ENCODE results near the gene CASS4. TPM values are rescaled to one million over a fixed set of nuclear protein-coding genes. Genes with fewer than 3 reads are reported as not detected.

The CASS4 gene
- total RNA-seq, 1 experiment from 2014 or later, result 0.15 TPM

- Histone ChIP-seq H3K9me3 (ENCODE audit: control insufficient read depth, insufficient read depth, low read depth, low read length) (no peaks in the 10 kb centered on the region), H3K36me3 (ENCODE audit: control insufficient read depth, insufficient read depth, low read length) (no peaks in the 10 kb centered on the region), H3K27ac (ENCODE audit: low read length) (no peak overlapping the region), H3K4me1 (ENCODE audit: control insufficient read depth, insufficient read depth, low read length) (no peaks in the 10 kb centered on the region), H3K27me3 (ENCODE audit: control insufficient read depth, insufficient read depth, low read length) (no peaks in the 10 kb centered on the region), H3K4me3 (ENCODE audit: low read depth in 2 of 2, low read length in 2 of 2) (no peak overlapping the region)
- ATAC-seq, result no peak
- CTCF ChIA-PET, result no interaction called here
- POLR2A ChIA-PET, result no interaction called here
- no peak for DNase-seq (ENCODE audit: low read depth, low spot score)
- intact Hi-C loops (cut with micrococcal nuclease; ENCODE audit: unreplicated experiment), result no loop called here
- in situ Hi-C loops (cut with HindIII; ENCODE audit: low pct_unique_long_range_greater_than_20kb, low sequenced_read_pairs), result no loop called here
- TF ChIP-seq TCF7L2 (IDR thresholded peaks at IDR 0.05; ENCODE audit: low read depth, low read length), result no peak
- TF ChIP-seq POLR2AphosphoS5 (IDR thresholded peaks at IDR 0.05; ENCODE audit: low read depth, low read length), result no peak
- no TSS peak for BruUV-seq (replicated peaks)
Observed at GRCh38 chr20:56447227-56447626, 35.2 kb downstream of the CASS4 start.

DNA sequence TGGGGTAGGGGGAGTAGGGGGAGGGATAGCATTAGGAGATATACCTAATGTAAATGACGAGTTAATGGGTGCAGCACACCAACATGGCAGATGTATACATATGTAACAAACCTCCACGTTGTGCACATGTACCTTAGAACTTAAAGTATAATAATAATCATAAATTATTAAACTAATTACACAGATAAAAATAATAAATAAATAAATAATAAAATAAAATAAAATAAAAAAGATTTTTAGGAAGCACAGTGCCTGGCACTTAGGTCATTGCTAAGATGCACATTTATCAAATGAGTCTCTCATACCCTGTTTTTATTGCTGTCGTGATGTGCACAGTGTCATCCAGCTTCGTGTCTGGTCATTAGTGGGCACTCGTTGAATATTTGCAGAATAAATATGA lies 37.4 kb downstream of the CASS4 start:
- Histone ChIP-seq H3K9me3 (ENCODE audit: control insufficient read depth, insufficient read depth, low read depth, low read length) (no peaks in the 10 kb centered on the region), H3K4me3 (ENCODE audit: low read depth in 2 of 2, low read length in 2 of 2) (no peak overlapping the region), H3K36me3 (ENCODE audit: control insufficient read depth, insufficient read depth, low read length) (no peaks in the 10 kb centered on the region), H3K27me3 (ENCODE audit: control insufficient read depth, insufficient read depth, low read length) (no peaks in the 10 kb centered on the region), H3K4me1 (ENCODE audit: control insufficient read depth, insufficient read depth, low read length) (no peaks in the 10 kb centered on the region), H3K27ac (ENCODE audit: low read length) (no peak overlapping the region)
- intact Hi-C loops (cut with micrococcal nuclease; ENCODE audit: unreplicated experiment), result no loop called here
- ChIA-PET POLR2A (no interaction called here), CTCF (no interaction called here)
- DNase-seq (ENCODE audit: low read depth, low spot score) (no peak), ATAC-seq (no peak)
- in situ Hi-C loops (cut with HindIII; ENCODE audit: low pct_unique_long_range_greater_than_20kb, low sequenced_read_pairs), result no loop called here
- no TSS peak for BruUV-seq (replicated peaks)
- TF ChIP-seq, protein P1, sequence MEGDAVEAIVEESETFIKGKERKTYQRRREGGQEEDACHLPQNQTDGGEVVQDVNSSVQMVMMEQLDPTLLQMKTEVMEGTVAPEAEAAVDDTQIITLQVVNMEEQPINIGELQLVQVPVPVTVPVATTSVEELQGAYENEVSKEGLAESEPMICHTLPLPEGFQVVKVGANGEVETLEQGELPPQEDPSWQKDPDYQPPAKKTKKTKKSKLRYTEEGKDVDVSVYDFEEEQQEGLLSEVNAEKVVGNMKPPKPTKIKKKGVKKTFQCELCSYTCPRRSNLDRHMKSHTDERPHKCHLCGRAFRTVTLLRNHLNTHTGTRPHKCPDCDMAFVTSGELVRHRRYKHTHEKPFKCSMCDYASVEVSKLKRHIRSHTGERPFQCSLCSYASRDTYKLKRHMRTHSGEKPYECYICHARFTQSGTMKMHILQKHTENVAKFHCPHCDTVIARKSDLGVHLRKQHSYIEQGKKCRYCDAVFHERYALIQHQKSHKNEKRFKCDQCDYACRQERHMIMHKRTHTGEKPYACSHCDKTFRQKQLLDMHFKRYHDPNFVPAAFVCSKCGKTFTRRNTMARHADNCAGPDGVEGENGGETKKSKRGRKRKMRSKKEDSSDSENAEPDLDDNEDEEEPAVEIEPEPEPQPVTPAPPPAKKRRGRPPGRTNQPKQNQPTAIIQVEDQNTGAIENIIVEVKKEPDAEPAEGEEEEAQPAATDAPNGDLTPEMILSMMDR (IDR thresholded peaks at IDR 0.05), result no peak
- TF ChIP-seq, protein P2, sequence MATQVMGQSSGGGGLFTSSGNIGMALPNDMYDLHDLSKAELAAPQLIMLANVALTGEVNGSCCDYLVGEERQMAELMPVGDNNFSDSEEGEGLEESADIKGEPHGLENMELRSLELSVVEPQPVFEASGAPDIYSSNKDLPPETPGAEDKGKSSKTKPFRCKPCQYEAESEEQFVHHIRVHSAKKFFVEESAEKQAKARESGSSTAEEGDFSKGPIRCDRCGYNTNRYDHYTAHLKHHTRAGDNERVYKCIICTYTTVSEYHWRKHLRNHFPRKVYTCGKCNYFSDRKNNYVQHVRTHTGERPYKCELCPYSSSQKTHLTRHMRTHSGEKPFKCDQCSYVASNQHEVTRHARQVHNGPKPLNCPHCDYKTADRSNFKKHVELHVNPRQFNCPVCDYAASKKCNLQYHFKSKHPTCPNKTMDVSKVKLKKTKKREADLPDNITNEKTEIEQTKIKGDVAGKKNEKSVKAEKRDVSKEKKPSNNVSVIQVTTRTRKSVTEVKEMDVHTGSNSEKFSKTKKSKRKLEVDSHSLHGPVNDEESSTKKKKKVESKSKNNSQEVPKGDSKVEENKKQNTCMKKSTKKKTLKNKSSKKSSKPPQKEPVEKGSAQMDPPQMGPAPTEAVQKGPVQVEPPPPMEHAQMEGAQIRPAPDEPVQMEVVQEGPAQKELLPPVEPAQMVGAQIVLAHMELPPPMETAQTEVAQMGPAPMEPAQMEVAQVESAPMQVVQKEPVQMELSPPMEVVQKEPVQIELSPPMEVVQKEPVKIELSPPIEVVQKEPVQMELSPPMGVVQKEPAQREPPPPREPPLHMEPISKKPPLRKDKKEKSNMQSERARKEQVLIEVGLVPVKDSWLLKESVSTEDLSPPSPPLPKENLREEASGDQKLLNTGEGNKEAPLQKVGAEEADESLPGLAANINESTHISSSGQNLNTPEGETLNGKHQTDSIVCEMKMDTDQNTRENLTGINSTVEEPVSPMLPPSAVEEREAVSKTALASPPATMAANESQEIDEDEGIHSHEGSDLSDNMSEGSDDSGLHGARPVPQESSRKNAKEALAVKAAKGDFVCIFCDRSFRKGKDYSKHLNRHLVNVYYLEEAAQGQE (IDR thresholded peaks at IDR 0.05; ENCODE audit: insufficient read depth in 1 of 2, low read depth in 2 of 2, low read length in 1 of 2), result no peak
- TF ChIP-seq TCF7L2 (IDR thresholded peaks at IDR 0.05; ENCODE audit: low read depth, low read length) (no peak), SIN3A (IDR thresholded peaks at IDR 0.05; ENCODE audit: borderline replicate concordance, insufficient read depth, low read depth, low read length) (no peak), POLR2AphosphoS5 (IDR thresholded peaks at IDR 0.05; ENCODE audit: low read depth, low read length) (no peak)

DNA sequence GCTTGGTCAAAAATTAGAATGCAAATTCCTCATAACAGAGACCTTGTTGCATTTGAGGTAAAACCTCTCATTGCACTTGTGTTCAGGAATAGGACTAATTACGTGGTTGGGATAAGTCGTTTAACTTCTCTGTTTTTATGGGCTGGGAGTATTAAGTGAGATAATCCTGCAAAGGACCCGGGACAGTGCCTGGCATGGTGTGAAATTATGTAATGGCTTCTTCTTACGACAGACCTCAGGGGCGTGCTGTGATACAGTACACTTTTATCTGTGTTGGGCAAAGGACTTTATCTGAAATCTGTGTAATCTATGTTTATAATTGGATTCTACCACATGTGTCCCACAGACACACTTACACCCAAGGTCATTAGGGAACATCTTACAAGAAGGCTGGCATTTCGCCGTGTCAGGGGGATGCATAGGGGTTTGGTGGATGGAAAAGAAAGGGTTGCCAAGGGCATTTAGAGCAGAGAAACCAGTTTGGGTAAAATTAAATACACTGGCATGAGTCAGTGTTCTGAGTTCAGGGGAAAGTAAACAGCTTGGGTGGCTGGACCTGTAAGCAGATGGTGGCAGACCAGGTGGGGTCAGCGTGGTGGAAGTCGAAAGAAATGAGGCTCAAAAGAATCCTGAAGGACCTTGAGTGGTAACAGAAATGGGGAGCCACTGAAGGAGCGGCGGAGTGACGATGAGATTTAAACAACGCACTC lies 39.2 kb downstream of the CASS4 start:
- no peak for DNase-seq (ENCODE audit: low read depth, low spot score)
- no peak for ATAC-seq
- BruUV-seq (replicated peaks), result no TSS peak

More for the DNA sequence above, 39.2 kb downstream of the CASS4 start:
- no peaks in the 10 kb centered on the region for H3K27me3 ChIP-seq (ENCODE audit: control insufficient read depth, insufficient read depth, low read length)
- TF ChIP-seq, protein P2 (IDR thresholded peaks at IDR 0.05; ENCODE audit: insufficient read depth in 1 of 2, low read depth in 2 of 2, low read length in 1 of 2), result no peak
- TF ChIP-seq SIN3A (IDR thresholded peaks at IDR 0.05; ENCODE audit: borderline replicate concordance, insufficient read depth, low read depth, low read length) (no peak), TCF7L2 (IDR thresholded peaks at IDR 0.05; ENCODE audit: low read depth, low read length) (no peak), POLR2AphosphoS5 (IDR thresholded peaks at IDR 0.05; ENCODE audit: low read depth, low read length) (no peak)
- no peak overlapping the region for H3K4me3 ChIP-seq (ENCODE audit: low read depth in 2 of 2, low read length in 2 of 2)
- intact Hi-C loops (cut with micrococcal nuclease; ENCODE audit: unreplicated experiment) (no loop called here), in situ Hi-C loops (cut with HindIII; ENCODE audit: low pct_unique_long_range_greater_than_20kb, low sequenced_read_pairs) (no loop called here)
- no peak overlapping the region for H3K27ac ChIP-seq (ENCODE audit: low read length)
- no peaks in the 10 kb centered on the region for H3K4me1 ChIP-seq (ENCODE audit: control insufficient read depth, insufficient read depth, low read length)
- no peaks in the 10 kb centered on the region for H3K36me3 ChIP-seq (ENCODE audit: control insufficient read depth, insufficient read depth, low read length)
- H3K9me3 ChIP-seq (ENCODE audit: control insufficient read depth, insufficient read depth, low read depth, low read length), result no peaks in the 10 kb centered on the region
- POLR2A ChIA-PET, result no interaction called here
- CTCF ChIA-PET, result no interaction called here

Data from Panc1 (cell line).